GM13976 (cell line): ENCODE results near the gene HOXC9.

Experiments used
- DNase-seq: peaks from one replicate; pipeline ENCODE4 v3.0.0; 2012; ENCODE audit warnings: low spot score
- CTCF ChIP-seq: IDR thresholded peaks from 2 replicates; pipeline ENCODE4 v1.5.1; 2012; ENCODE audit warnings: borderline replicate concordance, mild to moderate bottlenecking; ENCODE audit not compliant: insufficient read depth; ENCODE audit errors: extremely low read depth, missing control alignments, control extremely low read depth
- in situ Hi-C: fragments of 300-500 bp; cut with MboI; formaldehyde crosslinking; loops from one replicate; pipeline ENCODE4 v1.12.0; 2022; ENCODE audit warnings: low sequenced_read_pairs, mixed read lengths, inconsistent platforms; ENCODE audit not compliant: unreplicated experiment

The HOXC9 gene

GRCh38 chr12:54052438-54053002, 52.6 kb downstream of the HOXC9 start:
- TF ChIP-seq CTCF = no peak
- no peak for DNase-seq
- in situ Hi-C loops = no loop called here
